Mesenchymal stem cell (in vitro differentiated cells and primary cell): ENCODE data around the gene DNAH14.

Experiments used
- DNase-seq: peaks from one replicate; pipeline ENCODE4 v3.0.0-alpha.2; 2013
- H2AFZ ChIP-seq: one replicate; pipeline ENCODE4 v1.6.1; 2013; ENCODE audit warnings: low read depth, mild to moderate bottlenecking, control low read depth, inconsistent platforms, low read length, moderate library complexity
- H2AK5ac ChIP-seq: 2 replicates; pipeline ENCODE4 v1.6.1; 2013; ENCODE audit warnings: low read length, moderate library complexity, mild to moderate bottlenecking, inconsistent platforms; ENCODE audit not compliant: severe bottlenecking
- H2BK120ac ChIP-seq: one replicate; pipeline ENCODE4 v1.6.1; 2013; ENCODE audit warnings: low read depth, mild to moderate bottlenecking, inconsistent platforms, low read length, moderate library complexity
- H2BK12ac ChIP-seq, 2 experiments: one replicate each; pipeline ENCODE4 v1.6.1; 2013; ENCODE audit warnings: inconsistent platforms in 2 of 2, low read length in 2 of 2, mild to moderate bottlenecking in 2 of 2, moderate library complexity in 2 of 2, control low read depth in 1 of 2
- H2BK15ac ChIP-seq: one replicate; pipeline ENCODE4 v1.6.1; 2013; ENCODE audit warnings: mild to moderate bottlenecking, low read depth, inconsistent platforms; ENCODE audit not compliant: poor library complexity, severe bottlenecking
- H2BK5ac ChIP-seq: 2 replicates; pipeline ENCODE4 v1.6.1; 2013; ENCODE audit warnings: low read depth, mild to moderate bottlenecking, low read length, control low read depth, inconsistent platforms; ENCODE audit not compliant: poor library complexity, severe bottlenecking
- H3K14ac ChIP-seq, 2 experiments: one replicate each; pipeline ENCODE4 v1.6.1; 2013; ENCODE audit warnings: inconsistent platforms in 2 of 2, low read length in 2 of 2, control low read depth in 1 of 2, mild to moderate bottlenecking in 1 of 2, moderate library complexity in 1 of 2
- H3K18ac ChIP-seq, 2 experiments: one replicate each; pipeline ENCODE4 v1.6.1; 2013; ENCODE audit warnings: inconsistent platforms in 2 of 2, low read length in 2 of 2, control low read depth in 1 of 2, low read depth in 1 of 2, mild to moderate bottlenecking in 1 of 2
- H3K23ac ChIP-seq, 2 experiments: one replicate each; pipeline ENCODE4 v1.6.1; 2013; ENCODE audit warnings: inconsistent platforms in 2 of 2, low read length in 2 of 2, mild to moderate bottlenecking in 2 of 2, moderate library complexity in 2 of 2, control low read depth in 1 of 2
- H3K27ac ChIP-seq: 2 replicates; pipeline ENCODE4 v1.5.1; 2013; ENCODE audit warnings: mild to moderate bottlenecking, moderate library complexity, low read length, control low read depth, inconsistent platforms; ENCODE audit not compliant: poor library complexity, severe bottlenecking
- H3K27me3 ChIP-seq, 2 experiments: 2 replicates each; pipeline versions ENCODE4 v1.6.1 to v1.7.0; 2013; ENCODE audit warnings: low read length in 2 of 2, mild to moderate bottlenecking in 2 of 2, moderate library complexity in 2 of 2, control low read depth in 1 of 2, inconsistent platforms in 1 of 2; ENCODE audit not compliant: control insufficient read depth in 1 of 2, insufficient read depth in 1 of 2
- H3K36me3 ChIP-seq, 2 experiments: 2 replicates each; pipeline versions ENCODE4 v1.6.1 to v1.7.0; 2013; ENCODE audit warnings: low read length in 2 of 2, control low read depth in 1 of 2, inconsistent platforms in 1 of 2, low read depth in 1 of 2, mild to moderate bottlenecking in 1 of 2; ENCODE audit not compliant: insufficient read depth in 2 of 2, control insufficient read depth in 1 of 2
- H3K4ac ChIP-seq, 2 experiments: one replicate each; pipeline ENCODE4 v1.6.1; 2013; ENCODE audit warnings: inconsistent platforms in 2 of 2, low read length in 2 of 2, mild to moderate bottlenecking in 2 of 2, moderate library complexity in 2 of 2, control low read depth in 1 of 2, low read depth in 1 of 2
- H3K4me1 ChIP-seq: 2 replicates; pipeline ENCODE4 v1.6.1; 2013; ENCODE audit warnings: low read depth, low read length, control low read depth; ENCODE audit not compliant: control insufficient read depth, insufficient read depth
- H3K4me2 ChIP-seq: 2 replicates; pipeline ENCODE4 v1.6.1; 2013; ENCODE audit warnings: low read length, mild to moderate bottlenecking, inconsistent platforms; ENCODE audit not compliant: poor library complexity, severe bottlenecking
- H3K4me3 ChIP-seq, 2 experiments: 2 replicates each; pipeline versions ENCODE4 v1.5.1 to v1.7.0; 2013; ENCODE audit warnings: low read length in 2 of 2, mild to moderate bottlenecking in 2 of 2, control low read depth in 1 of 2, low read depth in 1 of 2; ENCODE audit not compliant: insufficient read depth in 1 of 2
- H3K79me1 ChIP-seq: replicated peaks from 2 replicates; pipeline ENCODE4 v1.6.1; 2013; ENCODE audit warnings: mild to moderate bottlenecking, control low read depth, low read length, inconsistent platforms; ENCODE audit not compliant: poor library complexity, severe bottlenecking
- H3K9ac ChIP-seq: 2 replicates; pipeline ENCODE4 v1.7.0; 2013; ENCODE audit warnings: mild to moderate bottlenecking, low read length, moderate library complexity
- H3K9me3 ChIP-seq: 2 replicates; pipeline ENCODE4 v1.7.0; 2013; ENCODE audit warnings: mild to moderate bottlenecking, low read length; ENCODE audit not compliant: control insufficient read depth
- H4K8ac ChIP-seq: one replicate; pipeline ENCODE4 v1.6.1; 2013; ENCODE audit warnings: inconsistent platforms, mild to moderate bottlenecking, low read length, moderate library complexity
- H4K91ac ChIP-seq: one replicate; pipeline ENCODE4 v1.6.1; 2013; ENCODE audit warnings: mild to moderate bottlenecking, low read length, inconsistent platforms
- WGBS: methylation state at CpG from one replicate; pipeline ENCODE4 v1.1.7; 2013; ENCODE audit warnings: mixed read lengths; 5-methylcytosine and 5-hydroxymethylcytosine counted together

Gene DNAH14

GRCh38 chr1:225441314-225442122, 512.0 kb downstream of the DNAH14 start:
- no peaks in the 10 kb centered on the region for H3K79me1 ChIP-seq
- no peak overlapping the region for H3K4ac ChIP-seq
- H3K9me3 ChIP-seq: no peaks in the 10 kb centered on the region
- H3K4me2 ChIP-seq: no peak overlapping the region
- H2BK120ac ChIP-seq: no peak overlapping the region
- no peak overlapping the region for H2BK15ac ChIP-seq
- peak overlapping the region; percentile 53 for H3K27ac ChIP-seq
- no peak overlapping the region for H2AK5ac ChIP-seq
- H3K4me3 ChIP-seq: no peak overlapping the region
- peaks cover 29% of the 10 kb centered on the region for H3K4me1 ChIP-seq
- no peak overlapping the region for H2AFZ ChIP-seq
- H3K14ac ChIP-seq: no peak overlapping the region
- no peak overlapping the region for H4K91ac ChIP-seq
- no peak overlapping the region for H3K18ac ChIP-seq
- no peak overlapping the region for H3K23ac ChIP-seq
- H4K8ac ChIP-seq: peak overlapping the region; percentile 29
- no peak overlapping the region for H3K9ac ChIP-seq
- no peak for DNase-seq
- no peaks in the 10 kb centered on the region for H3K36me3 ChIP-seq
- no peak overlapping the region for H2BK12ac ChIP-seq
- WGBS: 82% methylated on average over 8 of the region's 9 CpGs
- H3K27me3 ChIP-seq: peaks cover 0 to under 1% of the 10 kb centered on the region in 2 experiments
- no peak overlapping the region for H2BK5ac ChIP-seq

DNA sequence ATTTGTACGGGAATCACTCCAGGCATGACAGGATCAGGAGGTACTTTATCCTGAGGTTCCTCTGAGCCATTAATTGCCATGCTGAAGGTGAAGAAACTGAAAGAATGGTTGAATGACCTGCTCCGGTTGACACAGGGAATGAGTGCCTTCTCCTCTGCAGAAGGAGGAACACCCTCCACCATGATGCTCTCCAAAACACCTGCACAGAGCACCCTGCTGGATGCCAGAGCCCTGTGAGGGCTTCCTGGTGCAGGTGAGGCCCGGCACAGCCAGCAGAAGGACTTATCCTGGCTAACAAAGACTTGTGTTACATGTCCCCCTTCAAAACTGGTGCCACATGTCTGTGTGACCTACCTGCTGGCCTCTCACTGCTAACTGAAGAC, 512.6 kb downstream of the DNAH14 start:
- Histone ChIP-seq H3K4me1 (peaks cover 33% of the 10 kb centered on the region), H4K91ac (no peak overlapping the region), H3K27ac (no peak overlapping the region), H4K8ac (no peak overlapping the region), H2BK12ac (no peak overlapping the region), H3K27me3 (no peaks in the 10 kb centered on the region), H2AK5ac (no peak overlapping the region), H2BK120ac (no peak overlapping the region), H3K9ac (no peak overlapping the region), H2AFZ (no peak overlapping the region), H3K14ac (no peak overlapping the region), H3K4me3 (no peak overlapping the region), H3K79me1 (no peaks in the 10 kb centered on the region), H3K4me2 (no peak overlapping the region), H3K23ac (no peak overlapping the region), H2BK15ac (no peak overlapping the region), H3K18ac (no peak overlapping the region), H3K4ac (no peak overlapping the region), H3K9me3 (no peaks in the 10 kb centered on the region), H3K36me3 (no peaks in the 10 kb centered on the region), H2BK5ac (no peak overlapping the region)
- WGBS: 92% methylated on average over 3 of the region's 3 CpGs
- no peak for DNase-seq

DNA sequence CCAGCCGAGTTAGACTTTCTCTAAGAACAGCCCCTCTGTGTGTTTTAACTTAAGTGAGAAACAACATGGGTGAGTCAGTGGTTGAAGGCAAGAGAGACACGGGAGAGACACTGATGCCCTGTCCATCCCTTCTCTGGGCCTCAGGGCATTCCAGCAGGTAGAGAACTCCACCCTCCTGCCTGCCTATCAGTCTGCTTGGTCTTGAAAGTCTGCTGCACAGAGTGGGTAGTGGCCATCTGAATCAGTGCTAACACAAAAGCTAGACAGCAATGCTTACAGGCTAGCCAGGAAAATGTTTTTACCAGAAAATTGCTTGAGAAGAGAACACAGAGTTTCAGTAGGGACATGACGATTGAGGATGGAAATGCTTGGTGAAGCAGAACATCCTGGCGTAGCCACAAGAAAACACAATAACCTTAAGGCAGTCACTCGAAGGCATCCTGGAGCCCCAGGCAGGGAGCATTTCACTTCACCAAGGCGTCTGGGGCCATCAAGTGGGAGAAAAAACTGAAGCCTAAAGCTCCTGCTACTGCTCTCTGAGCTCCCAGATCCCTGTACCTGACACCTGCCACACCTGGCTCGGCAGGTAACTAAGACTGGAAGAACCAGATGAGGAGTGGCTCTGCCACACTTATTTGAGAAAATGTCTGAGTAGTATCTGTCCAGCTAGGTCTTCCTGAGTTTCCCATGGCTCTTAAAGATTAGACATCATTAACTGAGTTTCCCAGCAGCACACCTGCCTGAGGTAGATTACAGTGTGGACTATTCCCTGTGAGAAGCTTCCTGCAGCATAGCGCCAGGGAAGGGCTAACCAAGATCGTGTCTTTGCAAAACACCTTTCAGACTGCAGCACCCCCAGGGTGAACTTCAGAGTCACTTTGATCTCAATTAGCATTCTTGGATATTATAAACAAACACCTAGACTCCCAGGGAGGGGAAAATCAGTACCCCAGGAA, 516.4 kb downstream of the DNAH14 start:
- peak overlapping the region; percentile 5 for H2AK5ac ChIP-seq

DNA sequence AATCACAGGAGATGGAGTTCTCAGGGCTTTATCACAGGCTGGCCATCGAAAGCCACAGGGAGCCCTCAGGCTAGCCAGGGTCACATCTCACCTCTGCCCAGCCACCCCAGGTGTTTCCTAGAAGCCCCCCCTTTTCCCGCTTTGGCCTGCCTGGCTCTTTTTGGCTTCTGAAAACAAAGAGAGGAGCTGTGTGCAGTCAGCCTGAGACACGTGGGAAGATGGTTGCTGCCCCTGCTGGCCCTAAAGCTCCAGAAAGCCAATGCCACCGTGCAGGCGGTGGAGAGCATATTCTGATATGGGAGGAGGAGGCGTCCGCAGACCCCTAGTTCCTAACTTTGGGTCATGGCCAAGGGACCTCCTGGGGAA, 517.1 kb downstream of the DNAH14 start:
- Histone ChIP-seq H3K4me1 (peaks cover 40% of the 10 kb centered on the region), H3K27ac (no peak overlapping the region), H3K18ac (no peak overlapping the region), H3K79me1 (no peaks in the 10 kb centered on the region), H4K8ac (no peak overlapping the region), H2BK15ac (peak overlapping the region; percentile 39), H3K27me3 (peaks cover 0 to 14% of the 10 kb centered on the region in 2 experiments), H3K9me3 (no peaks in the 10 kb centered on the region), H2BK5ac (no peak overlapping the region), H3K36me3 (no peaks in the 10 kb centered on the region), H2BK12ac (peak overlapping the region in 1 of 2 experiments; percentile 64), H3K4me2 (no peak overlapping the region), H2AK5ac (no peak overlapping the region), H4K91ac (no peak overlapping the region), H2AFZ (no peak overlapping the region), H3K4me3 (no peak overlapping the region), H3K23ac (no peak overlapping the region), H3K14ac (no peak overlapping the region), H3K4ac (no peak overlapping the region), H2BK120ac (no peak overlapping the region), H3K9ac (no peak overlapping the region)
- no peak for DNase-seq
- 70% methylated on average over 7 of the region's 7 CpGs for WGBS

More for the DNA sequence above, 516.4 kb downstream of the DNAH14 start:
- WGBS: 84% methylated on average over 8 of the region's 9 CpGs
- H2BK5ac ChIP-seq: no peak overlapping the region
- no peak overlapping the region for H2BK15ac ChIP-seq
- H3K23ac ChIP-seq: peak overlapping the region in 1 of 2 experiments; percentile 18
- peak overlapping the region; percentile 31 to 55 for H2BK12ac ChIP-seq
- H3K9ac ChIP-seq: no peak overlapping the region
- H4K8ac ChIP-seq: peak overlapping the region; percentile 85
- peak overlapping the region; percentile 75 for H4K91ac ChIP-seq
- peak overlapping the region; percentile 35 to 46 for H3K4ac ChIP-seq
- peaks cover 41% of the 10 kb centered on the region for H3K4me1 ChIP-seq
- peak overlapping the region in 1 of 2 experiments; percentile 1 for H3K18ac ChIP-seq
- H3K4me2 ChIP-seq: no peak overlapping the region
- no peaks in the 10 kb centered on the region for H3K9me3 ChIP-seq
- H3K36me3 ChIP-seq: no peaks in the 10 kb centered on the region
- no peaks in the 10 kb centered on the region for H3K79me1 ChIP-seq
- H3K4me3 ChIP-seq: no peak overlapping the region
- H2BK120ac ChIP-seq: no peak overlapping the region
- peak overlapping the region; percentile 65 for H3K27ac ChIP-seq
- no peak overlapping the region for H2AFZ ChIP-seq
- H3K14ac ChIP-seq: no peak overlapping the region
- H3K27me3 ChIP-seq: peaks cover 0 to 11% of the 10 kb centered on the region in 2 experiments
- no peak for DNase-seq
